ENCODE results near the gene PRXL2C.

DNA sequence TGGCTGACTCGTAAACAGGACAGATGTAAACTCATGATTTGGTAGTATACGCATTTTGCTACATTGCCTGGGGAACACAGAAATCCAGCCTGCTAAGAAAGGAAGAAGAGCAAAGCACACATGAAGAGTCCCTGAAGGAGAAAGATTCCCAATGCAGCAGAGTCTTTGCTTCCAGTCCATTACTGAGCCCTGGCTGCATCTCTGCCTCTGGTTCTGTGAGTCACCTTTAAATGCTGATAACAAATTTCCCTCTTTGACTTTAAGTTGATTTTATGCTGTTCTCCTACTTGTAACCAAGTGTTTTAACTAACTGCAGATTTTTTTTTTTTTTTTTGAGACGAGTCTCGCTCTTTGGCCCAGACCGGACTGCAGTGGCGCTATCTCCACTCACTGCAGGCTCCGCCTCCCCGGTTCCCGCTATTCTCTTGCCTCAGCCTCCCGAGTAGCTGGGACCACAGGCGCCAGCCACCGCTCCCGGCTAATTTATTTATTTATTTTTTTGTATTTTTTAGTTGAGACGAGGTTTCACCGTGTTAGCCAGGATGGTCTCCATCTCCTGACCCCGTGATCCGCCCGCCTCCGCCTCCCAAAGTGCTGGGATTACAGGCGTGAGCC lies 8.5 kb upstream of the PRXL2C start:
- TF ChIP-seq CTCF (IDR thresholded peaks at IDR 0.05; ENCODE audit: borderline replicate concordance, extremely low read depth, low read length, poor library complexity, severe bottlenecking) (no peak), EZH2 (IDR thresholded peaks at IDR 0.05; ENCODE audit: borderline replicate concordance, low read depth, low read length, severe bottlenecking) (no peak)

Data from DND-41 (cell line).